NCI-H1436 (cell line): Measurements from ENCODE around the gene FHOD1.
A peak's percentile ranks its signal among the peaks of the same experiment; 100 is the strongest.

Experiments used
- DNase-seq: peaks from one replicate; lab custom pipeline; 2025; lab: John Stamatoyannopoulos, UW

Gene FHOD1

GRCh38 chr16:67190041-67190440 is 57.2 kb downstream of the FHOD1 start, which contains the start of gene EXOC3L1:
EXOC3L1 (minus strand) TSS chr16:67190136; CDS start chr16:67189676, 460 bp downstream.
- no peak for DNase-seq

GRCh38 chr16:67188798-67189197 is 58.5 kb downstream of the FHOD1 start:
- no peak for DNase-seq

GRCh38 chr16:67188323-67188722 is 59.0 kb downstream of the FHOD1 start:
- no peak for DNase-seq

DNA sequence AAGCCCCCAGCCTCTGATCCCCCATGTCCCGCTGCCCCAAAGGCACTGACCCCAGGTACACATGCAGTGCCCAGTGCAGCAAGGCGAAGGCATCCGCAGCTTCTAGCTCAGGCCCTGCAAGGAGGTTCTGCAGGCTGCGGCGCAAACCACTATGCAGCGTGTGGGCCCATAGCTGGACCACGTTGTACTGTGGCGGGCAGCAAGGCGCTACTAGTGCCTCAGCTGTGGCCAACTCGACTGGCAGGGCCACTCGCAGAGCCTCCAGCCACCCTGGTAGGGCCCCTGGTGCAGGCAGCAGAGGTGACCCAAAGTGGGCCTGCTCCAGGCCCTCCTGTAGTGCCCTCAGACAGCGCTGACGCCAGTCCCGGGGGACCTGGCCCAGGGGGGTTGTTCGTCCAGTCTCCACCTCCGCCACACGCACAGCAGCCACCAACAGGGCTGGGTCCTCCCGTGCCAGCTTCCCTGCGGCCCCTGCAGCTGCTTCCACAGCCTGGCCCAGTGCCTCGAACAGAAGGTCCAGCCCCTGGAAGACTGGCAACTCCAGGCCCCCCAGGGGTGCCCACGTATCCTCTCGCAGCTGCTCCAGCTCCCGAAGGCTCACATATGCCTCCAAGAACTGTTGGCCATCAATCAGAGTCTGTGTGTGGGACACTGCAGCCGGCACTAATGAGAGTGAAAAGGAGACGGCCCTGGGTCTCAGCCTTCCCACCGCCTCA is 59.9 kb downstream of the FHOD1 start:
- no peak for DNase-seq

DNA sequence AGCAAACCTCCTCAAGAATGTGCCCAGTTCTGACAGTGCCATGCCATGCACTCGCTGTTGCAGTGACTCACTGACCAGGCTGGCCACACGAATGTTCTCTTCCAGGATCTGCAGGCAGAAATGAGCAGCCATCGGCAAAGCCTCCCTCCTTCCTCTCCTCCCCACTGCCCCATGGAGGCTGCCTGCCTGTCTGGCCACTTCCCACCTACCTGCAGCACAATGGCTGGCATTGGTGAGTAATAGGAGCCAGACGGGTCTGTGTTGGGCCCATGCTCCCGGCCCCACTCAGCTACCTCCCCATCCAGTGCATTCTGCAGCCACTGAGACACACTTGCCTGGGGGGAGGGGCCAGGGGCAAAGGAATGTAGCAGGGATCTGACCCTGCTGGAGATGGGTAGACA is 60.7 kb downstream of the FHOD1 start:
- DNase-seq = no peak

GRCh38 chr16:67185651-67186134 is 61.6 kb downstream of the FHOD1 start:
- DNase-seq = no peak

GRCh38 chr16:67184995-67185650 is 62.2 kb downstream of the FHOD1 start:
- peak; percentile 63 for DNase-seq

DNA sequence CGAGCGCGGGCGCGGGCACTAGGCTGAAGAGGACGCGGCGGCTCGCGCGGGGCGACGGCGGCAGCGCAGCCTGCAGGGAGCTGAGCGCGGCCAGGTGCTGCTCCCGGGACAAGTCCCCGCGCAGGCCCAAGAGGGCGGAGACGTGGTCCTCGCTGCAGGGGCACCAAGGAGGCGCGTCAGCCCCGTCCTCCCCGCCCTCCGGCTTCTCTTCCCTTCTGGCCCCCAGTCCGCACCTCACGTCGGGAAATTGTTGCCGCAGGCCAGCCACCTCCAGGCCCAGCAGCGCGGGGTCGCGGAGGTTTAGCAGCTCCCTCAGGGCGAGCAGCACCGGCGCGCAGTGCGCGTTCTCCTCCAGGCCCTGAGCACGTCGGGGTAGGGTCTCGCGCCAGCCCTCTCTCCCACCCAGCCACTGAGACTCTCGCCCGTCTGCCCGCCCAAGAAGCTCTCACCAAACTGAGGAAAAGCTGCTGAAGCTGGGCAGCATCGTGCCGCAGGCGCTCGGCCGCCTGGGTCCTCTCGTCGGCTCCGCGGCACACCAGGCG is 62.8 kb downstream of the FHOD1 start:
- no peak for DNase-seq

GRCh38 chr16:67183627-67184452 is 63.4 kb downstream of the FHOD1 start, which contains the start of gene MATCAP1:
MATCAP1 (minus strand) TSS chr16:67183963; CDS start chr16:67180610, 3,353 bp downstream.
- DNase-seq = peak; percentile 97

GRCh38 chr16:67183284-67183626 is 64.0 kb downstream of the FHOD1 start:
- DNase-seq = no peak

DNA sequence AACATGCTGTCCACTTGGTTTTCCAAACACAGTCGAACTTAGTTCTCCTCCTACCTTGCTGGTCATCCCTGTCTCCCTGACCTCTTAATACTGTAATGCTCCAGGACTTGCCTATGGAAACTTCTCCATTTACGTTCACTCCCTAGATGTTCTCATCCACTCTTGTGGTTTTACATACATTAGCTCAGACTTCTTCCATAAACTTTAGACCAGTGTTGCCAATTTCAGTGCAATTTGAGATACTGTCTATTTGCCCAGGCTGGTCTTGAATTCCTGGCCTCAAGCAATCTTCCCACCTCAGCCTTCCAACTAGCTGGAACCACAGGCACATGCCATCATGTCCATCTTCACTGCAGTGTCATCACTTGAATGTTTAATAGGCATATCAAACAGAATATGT is 65.0 kb downstream of the FHOD1 start:
- no peak for DNase-seq

DNA sequence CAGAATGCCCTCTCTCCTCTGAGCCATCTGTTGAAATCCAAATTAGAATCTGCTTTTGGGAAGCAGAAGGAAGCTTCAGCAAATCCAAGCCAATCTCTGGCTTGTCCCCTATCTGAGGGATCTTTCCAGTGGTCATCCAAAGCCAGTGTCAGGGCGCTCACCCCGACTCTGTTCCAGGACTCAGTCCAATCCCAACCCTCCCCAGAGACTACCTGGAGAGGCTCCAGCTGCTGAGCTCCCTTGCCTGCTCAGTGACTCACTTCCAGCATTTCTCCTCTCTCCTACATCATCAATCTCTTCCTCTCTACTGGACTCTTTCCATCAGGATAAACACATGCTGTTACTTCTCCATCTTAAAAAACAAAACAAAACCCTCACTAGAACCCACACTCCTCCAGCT is 65.9 kb downstream of the FHOD1 start:
- no peak for DNase-seq

DNA sequence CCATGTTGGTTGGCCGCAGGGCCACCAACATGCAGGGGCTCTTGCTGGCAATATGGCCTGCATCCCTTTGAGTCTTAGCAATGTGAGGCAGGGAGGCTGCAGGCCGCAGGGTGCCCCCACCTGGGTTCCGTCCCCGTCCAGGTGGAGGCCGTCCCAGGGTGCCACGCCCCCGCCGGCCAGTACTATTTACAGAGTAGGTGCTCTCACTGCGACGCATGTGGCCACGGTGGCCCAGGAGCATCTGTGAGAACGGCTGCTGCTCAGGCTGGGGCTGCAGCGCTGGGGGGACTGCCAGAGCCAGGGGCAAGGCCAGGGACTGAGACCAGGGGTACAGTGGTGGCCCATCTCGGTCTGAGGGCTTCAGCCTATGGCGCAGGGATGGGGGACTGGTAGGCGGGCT is 67.1 kb downstream of the FHOD1 start:
- DNase-seq = no peak

- no peak for DNase-seq
These were observed 67.7 kb downstream of the FHOD1 start for GRCh38 chr16:67179421-67180080.
